Thyroid gland (tissue), 4 donors: ENCODE data around the gene LOXL4.
A peak's percentile ranks its signal among the peaks of the same experiment; 100 is the strongest.

ENCODE experiments used
- POLR2A ChIP-seq, 2 donors: fragments of 450-650 bp; IDR thresholded peaks; one replicate each; pipeline ENCODE4 v1.6.1; 2017; ENCODE audit warnings: antibody characterized with exemption in 2 of 2, mild to moderate bottlenecking in 2 of 2, moderate library complexity in 1 of 2
- TF ChIP-seq, protein P1 (sequence below), 6 experiments: fragments of 200-600 bp in 3 of 6; fragments of 450-650 bp in 3 of 6; sonication (generic) in 3 of 6; IDR thresholded peaks; one replicate each; pipeline ENCODE4 v1.5.1; 2016 to 2019; ENCODE audit warnings: antibody characterized with exemption in 6 of 6, mild to moderate bottlenecking in 2 of 6, inconsistent platforms in 1 of 6, moderate library complexity in 1 of 6

DNA sequence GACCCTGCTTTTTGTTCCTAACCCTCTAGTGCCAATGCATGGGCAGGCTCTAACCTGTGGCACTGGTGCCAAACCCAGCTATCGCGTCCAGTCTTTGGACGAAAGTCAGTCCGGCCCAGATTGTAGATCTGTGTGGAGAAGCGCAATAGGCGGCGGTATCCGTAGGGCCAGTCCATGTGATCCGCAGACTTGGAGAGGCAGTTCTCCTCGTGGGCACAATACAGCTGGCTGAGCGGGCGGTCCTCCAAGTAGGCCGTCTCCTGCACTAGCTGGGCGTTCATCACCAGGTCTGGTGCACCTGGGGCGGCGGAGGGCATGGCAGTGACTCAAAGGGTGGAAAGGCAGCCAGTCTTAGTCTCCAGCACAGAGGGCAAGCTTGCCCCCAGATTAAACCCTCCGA, 14.5 kb downstream of the LOXL4 start:
- TF ChIP-seq, protein P1, sequence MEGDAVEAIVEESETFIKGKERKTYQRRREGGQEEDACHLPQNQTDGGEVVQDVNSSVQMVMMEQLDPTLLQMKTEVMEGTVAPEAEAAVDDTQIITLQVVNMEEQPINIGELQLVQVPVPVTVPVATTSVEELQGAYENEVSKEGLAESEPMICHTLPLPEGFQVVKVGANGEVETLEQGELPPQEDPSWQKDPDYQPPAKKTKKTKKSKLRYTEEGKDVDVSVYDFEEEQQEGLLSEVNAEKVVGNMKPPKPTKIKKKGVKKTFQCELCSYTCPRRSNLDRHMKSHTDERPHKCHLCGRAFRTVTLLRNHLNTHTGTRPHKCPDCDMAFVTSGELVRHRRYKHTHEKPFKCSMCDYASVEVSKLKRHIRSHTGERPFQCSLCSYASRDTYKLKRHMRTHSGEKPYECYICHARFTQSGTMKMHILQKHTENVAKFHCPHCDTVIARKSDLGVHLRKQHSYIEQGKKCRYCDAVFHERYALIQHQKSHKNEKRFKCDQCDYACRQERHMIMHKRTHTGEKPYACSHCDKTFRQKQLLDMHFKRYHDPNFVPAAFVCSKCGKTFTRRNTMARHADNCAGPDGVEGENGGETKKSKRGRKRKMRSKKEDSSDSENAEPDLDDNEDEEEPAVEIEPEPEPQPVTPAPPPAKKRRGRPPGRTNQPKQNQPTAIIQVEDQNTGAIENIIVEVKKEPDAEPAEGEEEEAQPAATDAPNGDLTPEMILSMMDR (IDR thresholded peaks at IDR 0.05): no peak
- peak in 1 of 2 donors; percentile 17 for TF ChIP-seq POLR2A (IDR thresholded peaks at IDR 0.05)
